Heart left ventricle (tissue), 13 donors: ENCODE measurements around the gene AHRR.

ENCODE experiments used
- CTCF ChIP-seq, 12 donors: fragments of 200-600 bp; sonication (generic) in 4 of 12; IDR thresholded peaks; one replicate each; pipeline versions ENCODE4 v1.5.0 to v1.8.0; 2018 to 2022; ENCODE audit warnings: antibody characterized with exemption in 12 of 12, mild to moderate bottlenecking in 5 of 12
- POLR2A ChIP-seq, 2 donors: fragments of 450-650 bp; IDR thresholded peaks; one replicate each; pipeline ENCODE4 v1.6.1; 2017; ENCODE audit warnings: antibody characterized with exemption in 2 of 2, mild to moderate bottlenecking in 2 of 2, moderate library complexity in 2 of 2
- donor health status: ischemic (EF 13 %, LVEDD 7.1; RV severe dilation, severe dysfunction).
- donor health status: DM: no; HTN: yes; CAD: no.
- donor health status: DM: no; HTN: no; CAD: no.
- donor health status: ischemic (EF 25% LVEDD 6.9; RV normal size, moderate dysfunction).
- donor health status: ischemic (EF 25% LVEDD 5.7; RV mildly dilated, moderate dysfunction).
- donor health status: ischemic (EF 35%, LVEDD 5.7; RV mildly dilated, moderate dysfunction).
- donor health status: nonischemic (EF 11% LVEDD 7.7; RV severe dilation, severe dysfunction).
- donor health status: DM: yes; HTN: yes; CAD: no.
- donor health status: PGD.
- donor health status: ischemic (EF 29% LVEDD 5.4; RV normal size, mild dysfunction).
- donor health status: nonischemic (EF 23%, LVEDD 6.1; RV moderate dilation, normal function).

- no peak for TF ChIP-seq CTCF (IDR thresholded peaks at IDR 0.05)
- TF ChIP-seq POLR2A (IDR thresholded peaks at IDR 0.05) = no peak
These were observed 135.9 kb downstream of the AHRR start for GRCh38 chr5:457195-457961.
